BE2C (cell line): ENCODE measurements around the gene SLC12A2.

Experiments
- DNase-seq: peaks from one replicate; pipeline ENCODE4 v3.0.0-alpha.2; 2020
- H3K27me3 ChIP-seq: fragments of 250-450 bp; sonication (Bioruptor Pico); 2 replicates; pipeline ENCODE4 v1.5.1; 2020; ENCODE audit warnings: mild to moderate bottlenecking
- H3K36me3 ChIP-seq: fragments of 250-450 bp; sonication (Bioruptor Pico); 2 replicates; pipeline ENCODE4 v1.5.1; 2020; ENCODE audit warnings: mild to moderate bottlenecking
- H3K4me1 ChIP-seq: fragments of 250-450 bp; sonication (Bioruptor Pico); 2 replicates; pipeline ENCODE4 v1.5.1; 2020
- H3K4me3 ChIP-seq: 2 replicates; pipeline ENCODE4 v1.5.1; 2011; ENCODE audit warnings: low read depth, low read length
- H3K9me3 ChIP-seq: fragments of 250-450 bp; sonication (Bioruptor Pico); 2 replicates; pipeline ENCODE4 v1.5.1; 2020
- TF ChIP-seq, protein P1 (sequence below): IDR thresholded peaks from 2 replicates; pipeline ENCODE4 v1.5.1; 2012; ENCODE audit warnings: mild to moderate bottlenecking, low read depth, low read length

SLC12A2 gene

DNA sequence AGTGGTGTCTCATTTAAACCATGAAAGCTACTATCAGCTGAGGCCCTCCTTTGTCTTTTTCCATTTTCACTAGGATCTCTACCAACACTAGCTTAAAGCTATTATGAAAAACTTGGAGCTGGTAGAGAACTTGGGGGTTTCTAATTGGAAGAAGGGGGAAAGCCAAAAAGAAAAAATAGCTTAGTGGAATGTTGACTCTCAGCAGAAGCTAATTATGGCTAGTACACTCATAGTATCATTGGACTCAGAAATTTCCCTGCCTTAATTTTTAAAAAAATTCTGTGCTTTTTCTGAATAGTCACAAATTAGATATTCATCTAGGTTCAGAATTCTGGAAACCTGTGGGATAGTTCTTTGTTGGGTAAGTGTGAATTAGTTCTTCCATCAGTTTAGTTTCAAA lies 8.0 kb downstream of the SLC12A2 start:
- Histone ChIP-seq H3K4me3 (no peak overlapping the region), H3K4me1 (no peaks in the 10 kb centered on the region), H3K27me3 (no peaks in the 10 kb centered on the region), H3K9me3 (no peaks in the 10 kb centered on the region), H3K36me3 (no peaks in the 10 kb centered on the region)
- DNase-seq, result no peak
- TF ChIP-seq, protein P1, sequence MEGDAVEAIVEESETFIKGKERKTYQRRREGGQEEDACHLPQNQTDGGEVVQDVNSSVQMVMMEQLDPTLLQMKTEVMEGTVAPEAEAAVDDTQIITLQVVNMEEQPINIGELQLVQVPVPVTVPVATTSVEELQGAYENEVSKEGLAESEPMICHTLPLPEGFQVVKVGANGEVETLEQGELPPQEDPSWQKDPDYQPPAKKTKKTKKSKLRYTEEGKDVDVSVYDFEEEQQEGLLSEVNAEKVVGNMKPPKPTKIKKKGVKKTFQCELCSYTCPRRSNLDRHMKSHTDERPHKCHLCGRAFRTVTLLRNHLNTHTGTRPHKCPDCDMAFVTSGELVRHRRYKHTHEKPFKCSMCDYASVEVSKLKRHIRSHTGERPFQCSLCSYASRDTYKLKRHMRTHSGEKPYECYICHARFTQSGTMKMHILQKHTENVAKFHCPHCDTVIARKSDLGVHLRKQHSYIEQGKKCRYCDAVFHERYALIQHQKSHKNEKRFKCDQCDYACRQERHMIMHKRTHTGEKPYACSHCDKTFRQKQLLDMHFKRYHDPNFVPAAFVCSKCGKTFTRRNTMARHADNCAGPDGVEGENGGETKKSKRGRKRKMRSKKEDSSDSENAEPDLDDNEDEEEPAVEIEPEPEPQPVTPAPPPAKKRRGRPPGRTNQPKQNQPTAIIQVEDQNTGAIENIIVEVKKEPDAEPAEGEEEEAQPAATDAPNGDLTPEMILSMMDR, result no peak

DNA sequence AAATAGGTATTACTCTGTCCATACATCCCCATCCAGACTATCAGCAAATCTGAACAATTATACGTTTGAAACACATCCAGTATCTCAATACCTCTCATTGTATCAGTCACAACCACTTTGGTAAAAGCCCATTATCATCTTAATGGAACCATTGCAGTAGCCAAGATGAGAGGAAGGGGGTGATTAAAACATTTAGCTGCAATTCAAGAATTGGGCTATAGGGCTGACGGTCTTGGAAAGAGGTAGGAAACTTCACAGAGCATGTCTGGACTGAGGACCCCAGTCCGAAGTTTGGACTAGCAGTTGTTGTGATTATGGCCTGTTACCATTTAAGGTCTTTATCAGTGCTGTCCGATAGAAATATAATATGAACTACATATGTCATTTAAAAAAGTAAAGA lies 8.6 kb downstream of the SLC12A2 start:
- H3K4me1 ChIP-seq, result no peaks in the 10 kb centered on the region
- no peak overlapping the region for H3K4me3 ChIP-seq
- no peaks in the 10 kb centered on the region for H3K27me3 ChIP-seq
- H3K36me3 ChIP-seq, result no peaks in the 10 kb centered on the region
- no peaks in the 10 kb centered on the region for H3K9me3 ChIP-seq
- TF ChIP-seq, protein P1, result 0 out of 2 replicates have a peak, but pooled peaks have one; percentile 15
- no peak for DNase-seq

DNA sequence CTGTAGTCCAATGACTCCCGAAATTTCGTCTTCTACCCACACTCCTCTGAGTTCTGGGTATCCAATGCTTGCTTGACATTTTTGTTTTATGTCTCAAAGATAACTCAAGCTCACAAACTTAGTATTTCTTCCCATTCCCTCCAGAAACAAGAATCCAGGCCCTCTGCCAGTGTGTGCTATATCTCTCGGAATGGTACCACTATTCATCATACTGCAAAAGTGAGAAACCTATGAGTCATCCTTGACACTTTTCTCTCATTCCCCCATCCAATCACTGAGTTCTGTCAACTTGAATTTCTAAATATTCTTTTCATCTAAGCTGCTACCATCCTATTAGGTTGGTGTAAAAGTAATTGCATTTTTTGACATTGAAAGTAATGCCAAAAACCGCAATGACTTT lies 9.8 kb downstream of the SLC12A2 start:
- H3K36me3 ChIP-seq, result no peaks in the 10 kb centered on the region
- no peak for DNase-seq
- H3K4me1 ChIP-seq, result no peaks in the 10 kb centered on the region

DNA sequence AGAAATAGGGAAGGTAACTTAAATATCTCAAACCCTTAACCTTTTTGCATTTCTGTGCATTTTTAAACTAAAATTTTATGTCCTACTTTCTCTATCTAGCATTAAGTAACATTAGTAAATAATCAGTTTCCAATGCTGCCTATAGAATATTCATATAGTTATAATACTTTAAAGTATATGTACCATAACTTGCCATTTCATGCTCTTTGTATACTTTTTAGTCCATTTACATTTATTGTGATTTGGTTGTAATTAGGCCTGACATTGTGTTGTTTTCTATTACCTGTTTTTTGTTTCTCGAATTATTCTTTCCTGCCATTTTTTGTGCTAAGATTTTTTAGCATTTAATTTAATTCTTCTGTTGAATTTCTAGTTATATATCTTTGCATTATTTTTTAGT lies 13.7 kb downstream of the SLC12A2 start:
- Histone ChIP-seq H3K9me3 (no peaks in the 10 kb centered on the region), H3K4me3 (no peak overlapping the region), H3K36me3 (no peaks in the 10 kb centered on the region), H3K4me1 (no peaks in the 10 kb centered on the region), H3K27me3 (no peaks in the 10 kb centered on the region)
- no peak for DNase-seq
- TF ChIP-seq, protein P1, result no peak

More for the DNA sequence above, 9.8 kb downstream of the SLC12A2 start:
- H3K4me3 ChIP-seq, result no peak overlapping the region
- TF ChIP-seq, protein P1, result no peak
- H3K27me3 ChIP-seq, result no peaks in the 10 kb centered on the region
- H3K9me3 ChIP-seq, result no peaks in the 10 kb centered on the region

DNA sequence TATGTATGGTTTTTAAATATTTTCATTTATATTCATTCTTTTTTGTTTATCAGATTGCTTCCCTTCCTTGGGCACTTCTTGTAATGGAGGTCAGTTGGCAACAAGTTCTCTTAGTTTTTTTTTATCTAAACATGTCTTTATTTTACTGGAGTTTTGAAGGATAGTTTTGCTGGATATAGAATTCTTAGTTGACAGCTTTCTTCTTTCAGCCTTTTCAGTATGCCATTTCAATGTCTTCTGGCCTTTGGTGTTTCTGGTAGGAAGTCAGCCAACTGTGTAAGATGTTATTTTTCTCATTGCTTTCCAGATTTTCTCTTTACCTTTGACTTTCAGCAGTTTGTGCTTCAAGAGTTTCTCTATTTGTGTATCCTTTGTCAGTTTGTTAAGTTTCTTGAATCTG lies 14.2 kb downstream of the SLC12A2 start:
- Histone ChIP-seq H3K4me3 (no peak overlapping the region), H3K4me1 (no peaks in the 10 kb centered on the region), H3K27me3 (no peaks in the 10 kb centered on the region), H3K36me3 (no peaks in the 10 kb centered on the region), H3K9me3 (no peaks in the 10 kb centered on the region)
- DNase-seq, result no peak
- TF ChIP-seq, protein P1, result no peak

DNA sequence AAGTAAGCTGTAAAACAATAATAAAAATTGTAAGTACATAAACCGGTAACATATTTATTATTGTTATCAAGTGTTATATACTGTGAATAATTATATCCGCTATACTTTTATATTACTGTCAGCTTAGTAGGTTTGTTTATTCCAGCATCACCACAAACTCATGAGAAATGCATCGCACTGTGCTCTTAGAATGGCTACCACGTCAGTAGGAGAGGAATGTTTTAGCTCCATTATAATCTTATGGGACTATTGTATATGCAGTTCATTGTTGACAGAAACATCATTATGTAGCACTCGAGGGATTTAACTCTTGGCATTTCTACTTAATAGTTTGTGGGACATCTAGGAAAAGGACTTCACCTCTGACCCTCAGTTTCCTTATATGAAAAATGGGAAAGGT lies 16.4 kb downstream of the SLC12A2 start:
- no peaks in the 10 kb centered on the region for H3K9me3 ChIP-seq
- no peaks in the 10 kb centered on the region for H3K27me3 ChIP-seq
- H3K4me3 ChIP-seq, result no peak overlapping the region
- H3K36me3 ChIP-seq, result no peaks in the 10 kb centered on the region
- no peak for DNase-seq
- TF ChIP-seq, protein P1, result no peak
- no peaks in the 10 kb centered on the region; the same call in 1 of the 2 replicates for H3K4me1 ChIP-seq
